Chondrocyte (in vitro differentiated cells): ENCODE results near the gene GREB1. TPM values are rescaled to one million over a fixed set of nuclear protein-coding genes. Genes with fewer than 3 reads are reported as not detected.

Source experiments
- DNase-seq: peaks from one replicate; pipeline ENCODE4 v3.0.0; 2021; ENCODE audit warnings: mixed read lengths, low spot score
- H3K27ac Mint-ChIP-seq: one replicate; pipeline ENCODE4 v1.8.0; 2021; ENCODE audit warnings: mild to moderate bottlenecking, moderate library complexity, mixed read lengths; ENCODE audit not compliant: unreplicated experiment
- H3K27me3 Mint-ChIP-seq: 2 replicates; pipeline ENCODE4 v1.8.0; 2021; ENCODE audit warnings: low read depth, mixed read lengths
- H3K36me3 Mint-ChIP-seq: 2 replicates; pipeline ENCODE4 v1.8.0; 2021; ENCODE audit warnings: low read depth, mixed read lengths
- H3K4me1 Mint-ChIP-seq: 2 replicates; pipeline ENCODE4 v1.8.0; 2021; ENCODE audit warnings: low read depth, mild to moderate bottlenecking, mixed read lengths
- H3K4me3 Mint-ChIP-seq: one replicate; pipeline ENCODE4 v1.8.0; 2021; ENCODE audit warnings: mild to moderate bottlenecking, moderate library complexity, mixed read lengths; ENCODE audit not compliant: unreplicated experiment
- H3K9me3 Mint-ChIP-seq: 2 replicates; pipeline ENCODE4 v1.8.0; 2021; ENCODE audit warnings: low read depth, mixed read lengths
- microRNA-seq: library from miRNA; unstranded; fragments of <30 nt; microRNA quantifications from one replicate; pipeline ENCODE4 v1.2.0, GENCODE V29; 2020; ENCODE audit warnings: borderline number of aligned reads
- total RNA-seq: library from RNA; stranded (reverse); gene quantifications from 3 replicates; pipeline ENCODE4 v1.2.1, GENCODE V29; 2021
- TF ChIP-seq, protein P1 (sequence below): fragments of 200-600 bp; sonication (generic); IDR thresholded peaks from 2 replicates; pipeline ENCODE4 v1.5.0; 2021; ENCODE audit warnings: antibody characterized with exemption, mild to moderate bottlenecking, moderate library complexity

The GREB1 gene
- total RNA-seq, 1 donor from 2014 or later = 0.52 TPM

DNA sequence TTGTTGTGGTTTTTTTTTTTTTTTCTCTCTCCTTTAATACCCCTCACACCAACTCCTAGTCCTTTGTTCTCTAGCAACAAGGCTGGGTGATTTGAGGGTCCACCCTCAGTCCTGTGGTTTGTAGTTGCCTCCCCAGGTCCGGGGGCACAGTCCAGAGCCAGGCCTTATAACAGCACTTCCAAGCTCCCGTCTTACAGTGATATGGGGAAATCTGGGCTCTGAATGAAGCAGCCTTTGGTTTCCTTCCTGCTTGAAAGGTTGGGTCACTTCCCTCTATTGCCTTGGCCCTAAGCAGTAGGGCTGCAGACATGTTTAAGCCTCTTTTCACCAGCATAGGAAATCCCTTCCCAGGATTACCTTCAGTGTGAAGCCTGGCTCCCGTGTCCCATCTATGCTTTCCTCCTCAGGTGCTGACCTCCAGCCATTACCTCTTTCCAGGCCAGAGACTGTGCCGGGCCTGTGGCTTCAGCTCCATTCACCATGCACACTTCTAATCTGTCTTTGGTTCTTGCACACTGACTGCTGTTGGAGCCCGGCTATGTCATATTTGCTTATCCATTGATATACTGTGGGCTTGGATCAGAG is 157.3 kb downstream of the GREB1 start:
- no peaks in the 10 kb centered on the region for H3K9me3 Mint-ChIP-seq
- no peak overlapping the region for H3K4me3 Mint-ChIP-seq

More for the DNA sequence above, 157.3 kb downstream of the GREB1 start:
- Mint-ChIP-seq H3K4me1 (peaks cover 14% of the 10 kb centered on the region), H3K36me3 (no peaks in the 10 kb centered on the region), H3K27me3 (peaks cover 4% of the 10 kb centered on the region), H3K27ac (no peak overlapping the region)
- TF ChIP-seq, protein P1, sequence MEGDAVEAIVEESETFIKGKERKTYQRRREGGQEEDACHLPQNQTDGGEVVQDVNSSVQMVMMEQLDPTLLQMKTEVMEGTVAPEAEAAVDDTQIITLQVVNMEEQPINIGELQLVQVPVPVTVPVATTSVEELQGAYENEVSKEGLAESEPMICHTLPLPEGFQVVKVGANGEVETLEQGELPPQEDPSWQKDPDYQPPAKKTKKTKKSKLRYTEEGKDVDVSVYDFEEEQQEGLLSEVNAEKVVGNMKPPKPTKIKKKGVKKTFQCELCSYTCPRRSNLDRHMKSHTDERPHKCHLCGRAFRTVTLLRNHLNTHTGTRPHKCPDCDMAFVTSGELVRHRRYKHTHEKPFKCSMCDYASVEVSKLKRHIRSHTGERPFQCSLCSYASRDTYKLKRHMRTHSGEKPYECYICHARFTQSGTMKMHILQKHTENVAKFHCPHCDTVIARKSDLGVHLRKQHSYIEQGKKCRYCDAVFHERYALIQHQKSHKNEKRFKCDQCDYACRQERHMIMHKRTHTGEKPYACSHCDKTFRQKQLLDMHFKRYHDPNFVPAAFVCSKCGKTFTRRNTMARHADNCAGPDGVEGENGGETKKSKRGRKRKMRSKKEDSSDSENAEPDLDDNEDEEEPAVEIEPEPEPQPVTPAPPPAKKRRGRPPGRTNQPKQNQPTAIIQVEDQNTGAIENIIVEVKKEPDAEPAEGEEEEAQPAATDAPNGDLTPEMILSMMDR = no peak
- DNase-seq = no peak

Small RNA genes lying within 50 kb of the gene (microRNA-seq; reads per million reads assigned to microRNA genes)
- gene MIR4429 = not detected

Other genes with a start within 250 kb of the GREB1 start
- gene ROCK2, start 189.4 kb upstream of the GREB1 start, total RNA-seq = 48.6 to 62.3 TPM (median 61.4 TPM) in 3 replicates
- gene E2F6, start 67.9 kb upstream of the GREB1 start, total RNA-seq = 14.2 to 17.7 TPM (median 15.1 TPM) in 3 replicates
- gene NTSR2, start 136.2 kb downstream of the GREB1 start, total RNA-seq = not detected in 3 replicates
- gene LPIN1, start 212.6 kb downstream of the GREB1 start, total RNA-seq = 16.2 to 20.5 TPM (median 17.5 TPM) in 3 replicates